Amygdala (tissue), 56 donors: ENCODE results near the gene NUP98.
"Not testable (repeated sequence)": the region's sequence is repeated elsewhere in the genome, so short reads cannot be mapped to it uniquely, and the experiment has no call there.

ENCODE experiments used
- DNase-seq, 56 donors: peaks; one replicate each; lab custom pipeline; 2025; lab: John Stamatoyannopoulos, UW

Gene NUP98

DNA sequence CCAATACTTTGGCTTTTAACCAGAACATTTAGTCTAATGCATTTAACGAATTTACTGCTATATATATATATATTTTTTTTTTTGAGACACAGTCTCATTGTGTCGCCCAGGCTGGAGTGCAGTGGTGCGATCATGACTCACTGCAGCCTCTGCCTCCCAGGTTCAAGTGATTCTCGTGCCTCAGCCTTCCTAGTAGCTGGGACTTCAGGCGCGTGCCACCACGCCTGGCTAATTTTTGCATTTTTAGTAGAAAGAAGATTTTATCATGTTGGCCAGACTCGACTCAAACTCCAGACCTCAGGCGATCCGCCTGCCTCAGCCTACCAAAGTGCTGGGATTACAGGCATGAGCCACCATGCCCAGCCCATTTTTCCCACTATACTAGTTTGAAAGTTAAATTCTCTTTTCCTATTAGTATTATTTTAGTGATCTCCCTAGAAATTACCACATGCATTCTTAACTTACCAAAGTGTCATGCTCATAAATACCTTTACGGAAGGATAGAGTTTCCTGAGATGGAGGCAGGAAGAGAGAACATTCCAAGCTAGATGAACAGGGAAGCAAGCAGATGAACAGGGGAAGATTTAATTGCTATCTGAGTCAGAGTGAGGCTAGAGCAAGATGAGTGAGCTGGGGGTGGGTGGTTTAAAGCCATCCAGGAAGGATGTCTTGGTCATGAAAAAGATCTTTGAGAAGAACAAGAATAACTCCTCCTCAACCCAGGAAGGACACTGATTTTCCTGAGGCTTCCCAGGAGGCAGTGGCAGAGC, 6.6 kb upstream of the NUP98 start:
- DNase-seq, result no peak

DNA sequence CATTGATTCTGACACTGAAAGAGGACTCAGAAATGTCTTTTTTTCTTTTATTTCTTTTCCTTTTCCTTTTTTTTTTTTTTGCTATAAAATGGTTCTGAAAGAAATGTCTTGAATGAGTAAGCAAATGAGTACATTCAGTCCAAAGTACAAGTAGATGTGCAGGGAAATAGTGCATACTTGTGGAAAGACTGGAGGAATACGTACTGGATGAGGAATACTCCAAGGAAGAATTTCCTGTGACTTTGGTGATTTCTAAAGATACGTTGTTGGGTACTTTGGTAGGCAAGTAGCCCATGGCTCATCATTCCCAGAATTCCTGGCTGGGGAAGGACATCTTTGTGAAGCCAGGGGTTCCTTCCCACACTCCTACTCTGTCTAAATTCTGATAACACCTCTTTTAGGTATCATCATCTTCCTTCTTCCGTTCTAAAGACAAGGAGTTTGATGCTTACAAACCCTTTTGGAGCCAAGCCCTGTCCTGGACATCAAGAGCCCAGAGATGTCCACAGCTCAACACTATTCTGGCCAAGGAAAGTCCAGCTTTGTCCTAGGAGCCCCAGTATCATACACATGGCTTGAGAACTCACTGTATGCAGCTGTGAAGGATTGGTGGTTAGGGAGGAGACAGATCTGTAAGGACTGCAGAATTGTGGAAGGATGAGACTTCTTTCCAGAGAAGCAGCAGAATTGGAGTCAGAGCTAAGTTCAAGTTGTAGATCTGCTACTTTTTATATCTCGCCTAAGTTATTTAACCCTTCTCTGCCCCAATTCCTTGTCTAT, 4.8 kb upstream of the NUP98 start:
- DNase-seq, result no peak

DNA sequence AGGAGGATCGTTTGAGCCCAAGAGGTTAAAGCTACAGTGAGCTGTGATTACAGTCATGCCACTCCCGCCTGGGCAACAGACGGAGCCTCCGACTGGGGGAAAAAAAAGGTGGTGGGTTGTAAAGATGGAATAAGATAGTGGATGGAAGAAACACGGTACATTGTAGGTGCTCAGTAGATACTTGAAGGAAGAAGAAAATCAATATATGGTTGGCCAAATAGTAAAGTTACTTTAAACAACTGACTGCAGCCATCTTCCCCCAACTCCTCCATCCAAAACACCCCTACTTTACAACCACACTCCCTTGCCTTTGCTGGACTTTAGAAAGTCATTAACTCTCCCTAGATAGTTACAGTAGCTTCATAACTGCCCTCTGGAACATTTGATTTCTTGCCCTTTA, 2.5 kb upstream of the NUP98 start:
- DNase-seq, result no peak

DNA sequence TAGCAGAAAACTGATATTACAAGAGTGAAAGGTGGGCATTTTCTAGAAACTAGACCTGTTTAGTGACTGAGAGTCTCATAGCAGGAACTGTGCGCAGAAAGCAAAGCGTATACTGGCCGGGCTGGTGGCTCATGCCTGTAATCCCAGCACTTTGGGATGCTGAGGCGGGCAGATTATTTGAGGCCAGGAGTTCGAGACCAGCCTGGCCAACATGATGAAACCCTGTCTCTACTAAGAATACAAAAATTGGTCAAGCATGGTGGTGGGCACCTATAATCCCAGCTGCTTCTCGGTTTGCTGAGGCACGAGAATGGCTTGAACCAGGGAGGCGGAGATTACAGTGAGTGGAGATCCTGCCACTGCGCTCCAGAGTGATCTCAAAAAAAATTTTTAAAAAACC, 1.8 kb upstream of the NUP98 start:
- DNase-seq, result no peak

DNA sequence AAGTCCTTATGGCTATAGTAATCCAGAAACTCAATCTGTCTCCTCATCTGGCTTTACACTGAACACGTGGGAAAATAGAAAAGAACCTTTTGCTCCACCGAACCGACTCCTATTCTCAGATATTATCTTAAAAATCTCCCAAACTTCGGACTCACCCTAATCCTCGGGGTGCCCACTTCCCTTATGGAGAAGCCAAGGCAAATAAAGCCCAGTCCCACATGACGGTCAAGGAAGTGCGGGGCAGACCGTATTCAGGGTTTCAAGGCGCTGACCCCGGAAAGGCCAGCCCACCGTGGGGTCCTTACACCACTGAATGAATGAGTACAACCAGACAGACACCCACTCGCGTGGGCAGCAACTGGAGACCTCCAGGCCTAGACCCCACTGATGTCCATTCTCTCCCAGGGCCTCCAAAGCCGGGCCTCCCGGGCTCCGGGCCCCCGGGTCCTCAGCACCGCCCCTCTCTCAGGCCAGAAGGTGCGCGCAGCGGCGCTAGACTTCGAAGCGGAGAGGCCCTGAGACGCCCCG, 489 bp downstream of the NUP98 start:
- DNase-seq, result peak in 2 of 56 donors; percentile 40 to 53

DNA sequence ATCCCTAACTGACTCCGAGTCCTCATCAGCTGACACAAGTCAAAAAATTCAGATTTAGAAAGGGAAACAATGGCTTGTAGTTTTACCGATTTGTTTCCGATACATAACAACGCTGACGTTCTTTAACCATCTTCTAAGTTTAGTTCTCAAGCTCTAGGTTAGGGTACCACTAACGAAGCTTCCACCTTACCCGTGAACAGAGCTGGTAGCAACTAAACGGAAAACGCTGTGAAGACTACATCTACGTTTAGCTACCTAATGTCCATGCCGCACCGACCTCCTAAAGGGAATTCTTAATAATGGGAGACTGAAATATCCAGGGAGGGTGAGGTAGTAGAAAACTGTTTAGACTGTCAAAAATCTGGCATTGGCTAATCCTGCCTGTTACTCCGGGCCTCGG, 1.0 kb downstream of the NUP98 start:
- DNase-seq, result no peak

DNA sequence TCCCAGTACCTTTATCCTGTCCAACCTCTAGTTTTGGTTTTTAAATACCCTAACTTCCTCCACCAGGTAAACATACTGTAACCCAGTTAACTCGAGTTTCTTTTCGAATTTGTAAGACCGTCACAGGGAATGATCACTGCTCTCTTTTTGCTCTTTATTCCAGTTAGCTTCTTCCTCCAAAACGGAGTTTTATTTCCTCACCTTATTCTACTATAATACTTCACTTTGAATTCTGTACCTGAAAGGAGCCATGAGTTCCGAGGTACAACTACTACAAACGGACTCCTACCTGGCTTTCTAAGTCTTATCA, 1.4 kb downstream of the NUP98 start:
- DNase-seq, result no peak

DNA sequence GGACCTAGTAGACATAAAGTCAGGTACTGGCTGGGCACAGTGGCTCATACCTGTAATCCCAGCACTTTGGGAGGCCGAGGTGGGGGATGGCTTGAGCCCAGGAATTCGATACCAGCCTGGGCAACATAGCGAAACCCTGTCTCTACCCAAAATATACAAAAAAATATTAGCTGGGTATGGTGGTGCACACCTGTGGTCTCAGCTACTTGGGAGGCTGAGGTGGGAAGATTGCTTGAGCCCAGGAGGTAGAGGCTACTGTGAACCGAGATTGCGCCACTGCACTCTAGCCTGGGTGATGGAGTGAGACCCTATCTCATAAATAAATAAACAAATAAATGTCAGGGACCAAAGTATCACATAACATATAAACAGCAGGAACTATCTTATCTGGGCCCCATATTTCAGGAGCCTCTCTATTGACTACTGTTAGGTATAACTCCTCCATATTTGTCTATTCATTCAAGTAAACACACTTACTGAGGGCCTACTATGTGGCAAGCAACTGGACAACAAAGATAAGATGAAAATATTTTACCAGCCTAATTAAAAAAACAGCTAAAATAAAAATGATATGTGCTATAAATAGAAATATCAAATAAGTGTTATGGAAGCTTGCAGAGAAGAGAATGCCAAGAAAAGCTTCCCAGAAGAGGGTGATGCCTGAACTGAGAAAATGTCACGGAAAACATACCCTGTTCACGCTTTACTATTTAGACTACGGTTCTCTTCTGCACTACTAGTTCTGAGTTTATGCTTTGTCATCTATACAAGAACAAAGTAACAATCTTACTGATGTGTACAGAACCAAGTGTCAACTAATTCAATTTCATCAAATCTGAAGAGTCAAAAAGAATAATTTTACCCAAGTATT, 2.0 kb downstream of the NUP98 start:
- DNase-seq, result no peak

DNA sequence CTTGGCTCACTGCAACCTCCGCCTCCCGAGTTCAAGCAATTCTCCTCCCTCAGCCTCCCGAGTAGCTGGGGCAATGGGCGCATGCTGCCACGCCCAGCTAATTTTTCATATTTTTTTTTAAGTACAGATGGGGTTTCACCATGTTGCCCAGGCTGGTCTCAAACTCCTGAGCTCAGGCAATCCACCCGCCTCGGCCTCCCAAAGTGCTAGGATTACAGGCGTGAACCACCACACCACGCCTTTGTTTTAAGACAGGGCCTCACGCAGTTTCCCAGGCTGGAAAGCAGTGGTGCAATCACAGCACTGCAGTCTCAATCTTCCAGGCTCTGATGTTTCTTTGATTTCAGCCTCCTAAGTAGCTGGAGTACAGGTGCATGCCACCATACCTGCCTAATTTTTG, 3.0 kb downstream of the NUP98 start:
- DNase-seq, result not testable (repeated sequence)

DNA sequence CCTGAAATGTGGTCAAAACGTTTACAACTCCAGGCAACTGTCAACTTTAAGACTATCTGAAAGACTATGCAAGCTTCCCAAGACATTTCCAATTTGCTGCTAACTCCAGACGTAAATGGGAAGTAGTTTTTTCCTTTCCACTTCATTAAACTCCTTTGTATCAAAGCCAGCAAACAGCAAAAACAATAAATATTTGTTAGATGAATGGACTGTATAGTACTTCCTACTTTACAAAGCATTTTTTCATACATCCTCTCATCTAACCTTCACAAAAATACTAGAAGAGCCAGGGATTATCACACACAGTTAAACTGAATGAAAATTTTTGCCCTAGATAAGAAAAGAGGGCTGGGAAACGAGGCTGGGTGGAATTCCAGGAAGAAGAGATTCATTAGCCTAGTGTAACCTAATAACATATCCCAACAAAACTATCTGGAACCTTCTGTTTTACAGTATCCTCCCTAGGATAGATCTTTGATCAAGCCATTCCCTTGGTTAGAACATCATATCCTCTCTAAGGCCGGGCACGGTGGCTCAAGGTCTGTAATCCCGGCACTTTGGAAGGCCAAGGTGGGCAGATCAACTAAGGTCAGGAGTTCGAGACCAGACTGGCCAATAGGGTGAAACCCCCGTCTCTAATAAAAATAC, 10.4 kb downstream of the NUP98 start:
- DNase-seq, result no peak

DNA sequence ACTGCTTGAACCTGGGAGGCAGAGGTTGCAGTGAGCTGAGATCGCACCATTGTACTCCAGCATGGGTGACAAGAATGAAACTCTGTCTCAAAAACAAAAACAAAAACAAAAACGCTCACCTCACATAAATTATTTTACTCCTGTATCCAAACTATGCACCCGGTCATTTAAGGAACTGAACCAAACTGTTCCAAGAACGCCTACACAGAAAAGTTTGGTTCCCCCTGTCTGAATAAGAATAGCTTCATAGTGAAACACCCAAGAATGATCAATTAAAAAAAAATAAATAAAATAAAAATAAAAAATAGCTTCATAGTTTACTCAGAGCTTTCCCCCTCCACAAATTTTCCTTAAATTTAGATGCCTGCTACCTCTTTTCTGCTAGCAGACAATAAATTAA, 13.7 kb downstream of the NUP98 start:
- no peak for DNase-seq

DNA sequence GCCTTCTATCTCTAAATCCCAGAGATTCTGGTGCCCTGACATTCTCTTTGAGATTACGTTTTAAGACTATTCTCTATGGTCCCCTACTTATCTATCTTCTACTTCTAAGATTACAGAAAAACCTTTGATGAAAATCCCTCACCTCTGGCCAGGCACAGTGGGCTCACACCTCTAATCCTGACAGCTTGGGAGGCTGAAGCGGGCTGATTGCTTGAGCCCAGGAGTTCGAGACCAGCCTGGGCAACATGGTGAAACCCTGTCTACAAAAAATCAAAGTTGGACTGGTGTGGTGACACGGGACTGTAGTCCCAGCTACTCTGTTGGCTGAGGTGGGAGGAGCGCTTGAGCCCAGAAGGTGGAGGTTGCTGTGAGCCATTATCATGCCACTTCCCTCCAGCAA, 14.4 kb downstream of the NUP98 start:
- DNase-seq, result no peak

DNA sequence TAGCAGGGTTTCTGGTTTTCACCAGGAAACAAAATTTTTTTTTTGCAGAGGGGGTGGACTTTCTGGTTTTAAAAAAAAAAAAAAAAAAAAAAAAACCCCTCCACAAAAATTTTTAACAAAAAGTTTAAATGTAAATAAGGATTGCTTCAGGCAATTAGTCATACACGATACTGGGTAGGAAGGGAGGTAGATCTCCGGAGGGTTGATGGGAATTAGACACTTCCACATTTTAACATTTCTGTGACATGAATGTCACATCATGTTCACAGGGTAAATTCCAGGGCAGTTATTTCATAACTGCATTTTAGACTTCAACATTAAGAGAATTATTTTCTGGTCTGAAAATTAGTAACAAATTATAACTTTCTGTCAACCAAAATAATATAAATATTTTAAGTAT, 15.9 kb downstream of the NUP98 start:
- DNase-seq, result no peak

DNA sequence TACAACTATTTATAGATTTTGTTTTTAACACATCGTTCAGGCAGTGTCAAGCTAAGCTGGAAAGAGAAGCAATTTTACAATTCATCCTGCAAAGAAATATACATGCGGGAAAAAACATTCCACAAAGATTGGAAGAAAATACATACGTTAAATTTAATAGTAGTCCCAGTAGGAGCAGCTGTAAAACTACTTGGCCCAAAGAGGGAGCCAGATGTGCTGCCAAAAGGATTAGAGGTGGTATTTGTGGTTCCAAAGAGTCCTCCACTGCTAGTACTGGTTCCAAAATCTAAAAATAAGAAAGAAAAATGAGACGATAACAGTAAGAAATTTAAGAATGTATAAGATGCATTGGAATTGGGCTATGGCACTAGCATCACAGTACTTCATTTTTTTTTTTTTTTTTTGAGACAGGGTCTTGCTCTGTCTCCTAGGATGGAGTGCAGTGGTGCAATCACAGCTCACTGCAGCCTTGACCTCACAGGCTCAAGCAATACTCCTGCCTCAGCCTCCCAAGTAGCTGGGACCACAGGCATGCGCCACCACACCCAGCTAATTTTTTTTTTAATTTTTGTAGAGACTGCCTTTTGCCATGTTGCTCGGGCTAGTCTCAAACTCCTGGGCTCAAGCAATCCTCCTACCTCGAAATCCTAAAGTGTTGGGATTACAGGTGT, 21.5 kb downstream of the NUP98 start:
- DNase-seq, result no peak

DNA sequence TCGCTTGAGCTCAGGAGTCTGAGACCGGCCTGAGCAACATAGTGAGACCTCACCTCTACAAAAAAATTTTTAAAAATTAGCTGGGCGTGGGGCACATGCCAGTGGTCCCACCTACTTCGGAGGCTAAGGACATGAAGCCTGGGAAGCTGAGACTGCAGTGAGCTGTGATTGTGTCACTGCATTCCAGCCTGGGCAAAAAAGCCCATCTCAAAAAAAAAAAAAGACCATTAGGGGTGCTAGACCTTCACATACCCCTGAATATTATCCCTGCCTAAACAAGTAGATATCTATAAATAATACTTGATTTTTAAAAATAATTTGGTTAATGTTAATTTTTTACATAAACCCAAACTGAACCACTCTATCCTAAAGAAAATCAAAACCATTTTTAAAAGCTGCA, 24.2 kb downstream of the NUP98 start:
- no peak for DNase-seq

DNA sequence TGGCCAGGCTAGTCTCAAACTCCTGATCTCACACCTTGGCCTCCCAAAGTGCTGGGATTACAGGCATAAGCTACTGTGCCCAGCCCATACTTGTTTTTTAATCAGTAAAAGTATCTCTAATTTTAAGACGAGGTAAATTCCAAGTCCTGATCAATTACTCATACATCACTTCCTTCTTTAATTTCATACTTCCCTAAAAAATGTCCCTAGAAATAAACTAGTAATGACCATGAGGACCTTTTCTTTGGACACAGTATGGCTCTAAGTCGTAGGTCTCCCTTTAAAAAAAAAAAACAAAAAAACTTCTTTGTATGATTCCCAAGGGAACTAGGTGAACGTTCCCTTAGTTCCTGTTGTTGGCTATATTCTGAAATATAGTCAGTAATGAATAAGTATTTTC, 29.8 kb downstream of the NUP98 start:
- DNase-seq, result no peak

DNA sequence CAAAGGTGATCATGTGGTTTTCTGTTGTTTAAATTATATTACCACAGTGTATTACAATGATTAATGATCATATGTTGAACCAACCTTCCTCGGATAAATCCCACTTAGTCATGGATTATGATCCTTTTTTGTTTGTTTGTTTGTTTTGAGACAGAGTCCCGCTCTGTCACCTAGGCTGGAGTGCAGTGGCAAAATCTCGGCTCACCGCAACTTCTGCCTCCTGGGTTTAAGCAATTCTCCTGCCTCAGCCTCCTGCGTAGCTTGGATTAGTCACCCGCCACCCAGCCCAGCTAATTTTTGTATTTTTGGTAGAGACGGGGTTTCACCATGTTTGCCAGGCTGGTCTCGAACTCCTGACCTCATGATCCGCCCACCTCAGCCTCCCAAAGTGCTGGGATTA, 30.5 kb downstream of the NUP98 start:
- not testable (repeated sequence) for DNase-seq

DNA sequence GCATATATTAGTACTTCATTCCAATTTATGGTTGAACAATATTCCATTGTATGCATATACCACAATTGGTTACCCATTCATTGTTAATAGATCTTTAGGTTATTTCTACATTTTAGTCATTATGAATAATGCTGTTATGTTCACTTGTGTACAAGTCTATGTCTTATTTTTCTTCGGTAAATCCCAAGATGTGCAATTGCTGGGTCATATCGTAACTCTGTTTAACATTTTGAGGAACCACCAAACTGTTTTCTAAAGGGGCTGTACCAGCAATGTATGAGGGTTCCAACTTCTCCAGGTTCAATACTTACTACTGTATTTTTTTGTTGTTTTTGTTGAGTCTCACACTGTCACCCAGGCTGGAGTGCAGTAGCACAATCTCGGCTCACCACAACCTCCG, 33.1 kb downstream of the NUP98 start:
- DNase-seq, result no peak

DNA sequence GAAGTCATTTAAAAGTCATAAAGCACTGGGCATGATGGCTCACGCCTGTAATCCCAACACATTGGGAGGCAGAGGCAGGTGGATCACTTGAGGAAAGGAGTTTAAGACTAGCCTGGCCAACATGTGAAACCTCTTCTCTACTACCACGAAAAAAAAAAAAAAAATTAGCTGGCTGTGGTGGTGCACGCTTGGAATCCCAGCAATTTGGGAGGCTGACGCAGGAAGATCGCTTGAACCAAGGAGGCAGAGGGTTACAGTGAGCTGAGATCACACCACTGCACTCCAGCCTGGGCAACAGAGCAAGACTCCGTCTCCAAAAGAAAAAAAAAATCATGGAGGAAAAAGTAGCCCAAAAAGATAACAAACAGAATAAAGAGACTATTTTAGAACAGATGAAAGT, 42.2 kb downstream of the NUP98 start:
- DNase-seq, result no peak

DNA sequence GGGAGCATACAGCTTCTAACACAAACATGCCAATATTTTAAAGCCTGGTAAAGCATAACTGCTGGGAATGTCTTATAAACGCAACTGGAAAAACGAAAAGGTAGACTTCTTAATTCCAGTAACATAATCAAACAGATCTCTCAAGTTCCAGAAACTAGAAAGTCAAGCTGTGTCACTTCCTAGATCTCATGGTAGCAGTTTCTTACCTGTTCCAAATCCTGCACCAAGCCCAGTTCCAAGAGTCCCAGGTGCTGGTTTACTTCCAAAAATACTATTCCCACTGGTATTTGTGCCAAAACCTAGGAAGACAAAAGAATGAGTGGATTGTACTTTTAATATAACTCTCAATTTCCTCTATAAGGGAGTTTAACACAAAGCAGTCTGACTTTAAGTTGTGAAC, 44.2 kb downstream of the NUP98 start:
- DNase-seq, result no peak
